ENCODE results near the gene ZNF729.

DNA sequence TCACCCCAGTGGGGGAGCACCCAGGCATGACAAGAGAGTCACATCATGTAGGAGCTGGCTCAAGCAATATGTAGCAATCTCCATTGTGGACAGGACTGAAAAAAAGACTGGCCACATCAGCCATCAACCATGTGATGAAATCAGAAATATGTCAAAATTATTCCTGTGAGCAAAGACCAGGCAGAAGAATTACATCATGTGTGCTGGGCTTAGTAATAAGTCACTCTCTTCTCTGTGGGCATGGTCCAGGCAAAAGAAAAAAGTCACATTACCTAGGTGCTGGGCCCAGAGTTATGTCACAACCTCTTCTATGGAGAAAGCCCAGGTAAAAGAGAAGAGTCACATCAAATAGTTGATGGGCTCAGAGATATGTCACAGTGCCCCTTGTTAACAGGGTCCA, 28.3 kb upstream of the ZNF729 start:
- TF ChIP-seq ZBTB8A (tag by site-specific recombination; IDR thresholded peaks at IDR 0.05) (no peak), ZFHX2 (tag by site-specific recombination; conservative IDR thresholded peaks at IDR 0.05) (no peak), ZNF433 (tag by site-specific recombination; IDR thresholded peaks at IDR 0.05; ENCODE audit: low read depth) (no peak), ZNF792 (tag by site-specific recombination; IDR thresholded peaks at IDR 0.05) (no peak)
- TF ChIP-seq, protein P1, sequence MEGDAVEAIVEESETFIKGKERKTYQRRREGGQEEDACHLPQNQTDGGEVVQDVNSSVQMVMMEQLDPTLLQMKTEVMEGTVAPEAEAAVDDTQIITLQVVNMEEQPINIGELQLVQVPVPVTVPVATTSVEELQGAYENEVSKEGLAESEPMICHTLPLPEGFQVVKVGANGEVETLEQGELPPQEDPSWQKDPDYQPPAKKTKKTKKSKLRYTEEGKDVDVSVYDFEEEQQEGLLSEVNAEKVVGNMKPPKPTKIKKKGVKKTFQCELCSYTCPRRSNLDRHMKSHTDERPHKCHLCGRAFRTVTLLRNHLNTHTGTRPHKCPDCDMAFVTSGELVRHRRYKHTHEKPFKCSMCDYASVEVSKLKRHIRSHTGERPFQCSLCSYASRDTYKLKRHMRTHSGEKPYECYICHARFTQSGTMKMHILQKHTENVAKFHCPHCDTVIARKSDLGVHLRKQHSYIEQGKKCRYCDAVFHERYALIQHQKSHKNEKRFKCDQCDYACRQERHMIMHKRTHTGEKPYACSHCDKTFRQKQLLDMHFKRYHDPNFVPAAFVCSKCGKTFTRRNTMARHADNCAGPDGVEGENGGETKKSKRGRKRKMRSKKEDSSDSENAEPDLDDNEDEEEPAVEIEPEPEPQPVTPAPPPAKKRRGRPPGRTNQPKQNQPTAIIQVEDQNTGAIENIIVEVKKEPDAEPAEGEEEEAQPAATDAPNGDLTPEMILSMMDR (tag by site-specific recombination; IDR thresholded peaks at IDR 0.05), result no peak
